Activated naive CD8-positive, alpha-beta T cell treated with anti-CD3 and anti-CD28 coated beads, Interleukin-2, amount 50 U/mL, for 24 hours (primary cell): ENCODE data around the gene C2orf66.
A peak's percentile ranks its signal among the peaks of the same experiment; 100 is the strongest.

ENCODE experiments used
- ATAC-seq: fragments of 150-1000 bp; cut with Tn5 transposase; one replicate; pipeline ENCODE4 v1.10.0; 2021
- DNase-seq: peaks from one replicate; pipeline ENCODE4 v3.0.0; 2021
- H3K27ac Mint-ChIP-seq: one replicate; pipeline ENCODE4 v1.8.0; 2021; ENCODE audit warnings: mild to moderate bottlenecking, mixed read lengths
- H3K27me3 Mint-ChIP-seq: one replicate; pipeline ENCODE4 v1.8.0; 2021; ENCODE audit warnings: mixed read lengths
- H3K36me3 Mint-ChIP-seq: one replicate; pipeline ENCODE4 v1.8.0; 2021; ENCODE audit warnings: low read depth, mixed read lengths
- H3K4me1 Mint-ChIP-seq: one replicate; pipeline ENCODE4 v1.8.0; 2021; ENCODE audit warnings: mixed read lengths
- H3K4me3 Mint-ChIP-seq: one replicate; pipeline ENCODE4 v1.8.0; 2021; ENCODE audit warnings: mild to moderate bottlenecking, moderate library complexity, mixed read lengths
- H3K9me3 Mint-ChIP-seq: one replicate; pipeline ENCODE4 v1.8.0; 2021; ENCODE audit warnings: mixed read lengths

Gene C2orf66

DNA sequence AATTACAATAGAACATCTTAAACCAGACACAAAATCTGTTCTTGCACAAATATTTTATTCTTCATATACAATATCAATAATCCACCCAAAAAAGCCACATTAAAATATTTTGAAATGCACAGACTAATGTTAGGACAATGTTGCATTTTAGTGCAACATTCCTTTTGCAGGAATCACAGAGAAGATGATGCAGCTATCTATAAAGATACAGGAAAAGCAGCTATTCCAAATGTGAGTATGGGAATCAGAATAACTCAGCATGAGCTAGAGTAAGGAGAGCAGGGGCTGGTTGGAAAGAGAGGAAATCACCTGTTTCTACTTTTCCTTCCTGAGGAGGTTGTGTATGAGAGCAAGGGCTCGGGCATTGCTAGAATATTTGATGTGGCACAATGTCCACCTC is 4.8 kb downstream of the C2orf66 start:
- H3K27me3 Mint-ChIP-seq = peaks cover 6% of the 10 kb centered on the region
- no peak overlapping the region for H3K27ac Mint-ChIP-seq
- ATAC-seq (no peak), DNase-seq (no peak)
- H3K9me3 Mint-ChIP-seq = no peaks in the 10 kb centered on the region
- peaks cover 13% of the 10 kb centered on the region for H3K4me1 Mint-ChIP-seq
- H3K36me3 Mint-ChIP-seq = no peaks in the 10 kb centered on the region
- no peak overlapping the region for H3K4me3 Mint-ChIP-seq

DNA sequence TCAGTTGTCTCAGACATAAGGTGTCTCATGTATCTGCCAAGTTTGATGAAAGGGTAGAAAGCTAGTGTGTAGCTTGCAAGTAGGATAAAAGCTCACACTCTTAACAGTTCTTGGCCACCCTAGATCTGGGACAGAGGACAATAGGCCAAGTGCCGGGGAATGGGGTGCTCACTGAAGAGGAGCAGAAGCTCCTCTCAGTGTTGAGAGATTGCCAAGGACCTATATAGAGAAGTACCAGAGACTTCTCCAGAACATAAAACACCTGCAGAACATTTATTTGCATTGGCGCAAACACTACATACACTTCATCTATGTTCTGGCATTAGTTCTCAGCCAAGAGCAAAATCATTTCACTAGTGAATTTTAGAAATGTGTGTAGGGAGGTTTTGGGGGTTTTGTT is 6.8 kb downstream of the C2orf66 start:
- H3K27me3 Mint-ChIP-seq = peaks cover 3% of the 10 kb centered on the region
- no peak overlapping the region for H3K27ac Mint-ChIP-seq
- H3K9me3 Mint-ChIP-seq = no peaks in the 10 kb centered on the region
- no peak for ATAC-seq
- H3K4me1 Mint-ChIP-seq = peaks cover 23% of the 10 kb centered on the region
- no peak overlapping the region for H3K4me3 Mint-ChIP-seq
- peaks cover 3% of the 10 kb centered on the region for H3K36me3 Mint-ChIP-seq
- DNase-seq = no peak

DNA sequence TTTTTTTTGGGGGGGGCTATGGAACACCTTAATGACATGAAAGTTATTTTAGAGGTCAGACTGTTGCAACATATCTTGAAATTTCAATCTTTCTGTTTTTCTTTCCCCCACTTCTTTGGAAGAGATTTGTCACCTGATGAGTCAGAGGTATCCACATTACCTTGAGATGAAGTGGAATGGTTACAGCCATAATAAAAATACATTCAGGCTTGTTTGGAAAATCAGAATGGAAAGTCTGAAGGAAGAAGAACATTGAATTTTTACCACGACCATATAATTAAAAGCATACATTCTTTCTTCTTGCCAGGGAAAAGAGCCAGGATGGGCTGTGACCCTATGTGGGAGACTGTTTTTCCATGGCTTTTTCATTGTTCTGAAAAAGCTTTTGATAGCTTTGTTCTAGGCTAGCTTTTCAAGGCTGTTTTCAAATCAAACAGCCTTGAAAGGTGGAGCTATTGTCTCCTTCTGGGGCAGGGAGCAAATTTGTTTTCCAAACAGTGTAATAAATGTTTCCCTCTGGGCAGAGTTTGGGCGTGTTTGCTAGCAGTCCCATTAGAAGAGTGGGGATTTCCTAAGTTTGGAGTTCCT is 7.4 kb downstream of the C2orf66 start:
- ATAC-seq (no peak), DNase-seq (no peak)
- peaks cover 10% of the 10 kb centered on the region for H3K36me3 Mint-ChIP-seq
- H3K9me3 Mint-ChIP-seq = no peaks in the 10 kb centered on the region
- peaks cover 3% of the 10 kb centered on the region for H3K27me3 Mint-ChIP-seq
- peaks cover 29% of the 10 kb centered on the region for H3K4me1 Mint-ChIP-seq
- peak overlapping the region; percentile 66 for H3K27ac Mint-ChIP-seq
- H3K4me3 Mint-ChIP-seq = no peak overlapping the region

DNA sequence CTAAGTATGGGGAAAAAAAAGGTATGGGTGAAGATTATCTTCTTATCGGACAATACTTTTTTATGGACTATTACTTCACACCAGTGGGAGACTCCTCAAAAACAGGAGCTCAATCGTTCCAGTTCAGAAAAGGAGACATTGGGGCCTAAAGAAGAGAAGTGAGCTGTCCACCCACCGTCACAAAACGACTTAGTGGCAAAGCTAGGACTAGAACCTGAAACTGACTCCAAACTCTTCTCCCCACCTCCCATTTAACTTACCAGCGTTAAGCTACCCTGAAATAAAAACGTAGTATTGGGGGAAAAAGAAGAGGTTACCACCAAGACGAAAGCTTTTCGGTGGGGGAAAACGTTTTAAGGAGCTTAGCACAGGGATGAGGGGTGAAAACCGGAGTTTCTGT is 10.2 kb downstream of the C2orf66 start:
- H3K4me3 Mint-ChIP-seq = peak overlapping the region; percentile 92
- no peak for ATAC-seq
- no peak for DNase-seq
- H3K9me3 Mint-ChIP-seq = no peaks in the 10 kb centered on the region
- H3K36me3 Mint-ChIP-seq = peaks cover 23% of the 10 kb centered on the region
- H3K27me3 Mint-ChIP-seq = peaks cover 2% of the 10 kb centered on the region
- H3K4me1 Mint-ChIP-seq = peaks cover 33% of the 10 kb centered on the region
- H3K27ac Mint-ChIP-seq = peak overlapping the region; percentile 87

DNA sequence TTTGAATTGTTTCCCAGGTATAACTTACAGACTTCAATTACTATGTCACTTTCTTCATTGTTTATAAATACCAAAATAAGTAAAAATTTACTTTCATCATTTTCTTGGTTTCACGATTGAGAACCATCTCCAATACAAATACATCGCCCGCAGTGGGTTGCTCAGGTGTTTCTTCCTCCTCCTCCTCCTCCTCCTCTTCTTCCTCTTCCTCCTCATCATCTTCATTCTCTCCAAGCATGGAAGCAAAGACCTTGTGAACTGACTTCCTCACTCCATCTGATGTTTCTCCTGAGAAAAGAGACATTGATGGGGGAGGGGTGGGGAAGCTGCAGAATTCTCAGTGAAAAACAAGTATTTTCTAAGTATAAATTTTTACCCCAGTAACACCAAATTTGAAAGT is 16.3 kb downstream of the C2orf66 start:
- H3K36me3 Mint-ChIP-seq = peaks cover 61% of the 10 kb centered on the region

DNA sequence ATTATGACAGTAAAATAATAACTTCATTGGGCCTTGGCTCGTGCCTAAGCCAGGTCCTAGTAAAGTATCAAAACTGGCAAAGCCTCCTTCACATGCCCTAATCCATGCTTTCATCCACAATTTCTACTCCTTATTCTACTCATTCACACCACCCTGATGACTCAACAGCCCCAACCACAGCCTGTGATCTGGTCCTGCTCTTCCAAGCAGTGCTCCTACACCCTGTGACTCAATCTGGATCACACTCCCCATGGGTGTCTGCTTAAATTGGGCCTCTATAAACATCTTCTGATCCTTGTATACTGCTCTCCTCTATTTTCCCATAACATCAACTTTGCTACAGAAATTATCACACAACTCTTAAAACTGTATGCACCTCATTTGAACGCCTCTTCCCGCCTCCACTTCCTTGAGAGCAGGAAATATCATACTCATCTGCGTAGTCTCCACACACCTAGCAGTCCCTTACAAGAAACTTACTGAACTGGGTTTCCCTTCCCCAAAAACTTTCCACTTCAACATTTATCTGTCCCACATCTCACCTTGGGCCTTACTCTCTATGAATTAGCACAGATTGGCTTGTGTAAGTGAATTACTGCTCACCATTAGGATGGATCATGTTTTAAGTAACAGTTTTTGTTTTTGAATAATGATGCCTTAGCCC is 25.6 kb downstream of the C2orf66 start:
- H3K27ac Mint-ChIP-seq = peak overlapping the region; percentile 54
- peaks cover 14% of the 10 kb centered on the region for H3K4me1 Mint-ChIP-seq
- H3K9me3 Mint-ChIP-seq = no peaks in the 10 kb centered on the region
- peak; percentile 32 for DNase-seq
- H3K4me3 Mint-ChIP-seq = no peak overlapping the region
- H3K27me3 Mint-ChIP-seq = no peaks in the 10 kb centered on the region
- H3K36me3 Mint-ChIP-seq = peaks cover 41% of the 10 kb centered on the region
- peak; percentile 93 for ATAC-seq

More for the DNA sequence above, 16.3 kb downstream of the C2orf66 start:
- Mint-ChIP-seq H3K9me3 (no peaks in the 10 kb centered on the region), H3K4me1 (peaks cover 19% of the 10 kb centered on the region), H3K27ac (no peak overlapping the region), H3K27me3 (no peaks in the 10 kb centered on the region), H3K4me3 (no peak overlapping the region)
- DNase-seq (no peak), ATAC-seq (no peak)

DNA sequence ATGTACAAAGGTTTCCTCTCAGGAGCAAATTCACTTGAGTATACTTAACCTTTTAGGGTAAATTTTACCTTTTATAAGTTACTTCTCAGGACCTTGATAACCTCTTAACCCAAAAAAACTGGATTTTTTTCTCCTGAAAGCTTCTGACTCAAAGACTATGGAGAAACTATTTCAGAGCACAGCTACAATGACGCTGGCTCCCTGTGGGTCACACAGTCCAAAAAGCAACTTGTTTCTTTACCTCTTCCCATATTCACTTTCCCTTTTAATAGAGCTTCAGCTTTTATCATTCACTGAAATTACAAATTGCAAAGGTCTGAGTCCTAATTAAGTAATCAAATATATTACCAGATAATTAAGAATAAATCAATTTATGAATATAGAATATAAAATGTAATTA is 42.1 kb downstream of the C2orf66 start:
- Mint-ChIP-seq H3K4me3 (no peak overlapping the region), H3K4me1 (no peaks in the 10 kb centered on the region), H3K36me3 (peaks cover 53% of the 10 kb centered on the region), H3K9me3 (no peaks in the 10 kb centered on the region), H3K27me3 (no peaks in the 10 kb centered on the region), H3K27ac (no peak overlapping the region)
- no peak for ATAC-seq
- DNase-seq = no peak

DNA sequence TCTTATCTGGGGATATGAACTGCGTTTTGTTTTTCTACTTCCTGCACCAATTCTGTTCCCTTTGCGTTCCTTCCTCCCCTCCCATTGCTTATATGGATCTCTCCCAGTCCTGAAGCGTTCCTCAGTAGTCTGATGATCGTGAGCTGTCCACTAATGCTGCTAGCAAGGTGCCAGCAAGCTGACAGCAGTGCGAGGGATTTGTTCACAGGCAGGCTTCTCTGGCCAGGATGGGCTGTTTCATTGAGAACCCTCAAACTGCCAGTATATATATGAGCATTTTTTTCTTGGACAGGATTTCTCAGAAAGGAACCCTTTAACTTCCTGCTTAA is 49.8 kb downstream of the C2orf66 start:
- H3K36me3 Mint-ChIP-seq = peaks cover 53% of the 10 kb centered on the region
- DNase-seq (no peak), ATAC-seq (no peak)
- no peaks in the 10 kb centered on the region for H3K4me1 Mint-ChIP-seq
- no peak overlapping the region for H3K27ac Mint-ChIP-seq
- H3K4me3 Mint-ChIP-seq = no peak overlapping the region
- H3K9me3 Mint-ChIP-seq = peaks cover 28% of the 10 kb centered on the region
- H3K27me3 Mint-ChIP-seq = no peaks in the 10 kb centered on the region

DNA sequence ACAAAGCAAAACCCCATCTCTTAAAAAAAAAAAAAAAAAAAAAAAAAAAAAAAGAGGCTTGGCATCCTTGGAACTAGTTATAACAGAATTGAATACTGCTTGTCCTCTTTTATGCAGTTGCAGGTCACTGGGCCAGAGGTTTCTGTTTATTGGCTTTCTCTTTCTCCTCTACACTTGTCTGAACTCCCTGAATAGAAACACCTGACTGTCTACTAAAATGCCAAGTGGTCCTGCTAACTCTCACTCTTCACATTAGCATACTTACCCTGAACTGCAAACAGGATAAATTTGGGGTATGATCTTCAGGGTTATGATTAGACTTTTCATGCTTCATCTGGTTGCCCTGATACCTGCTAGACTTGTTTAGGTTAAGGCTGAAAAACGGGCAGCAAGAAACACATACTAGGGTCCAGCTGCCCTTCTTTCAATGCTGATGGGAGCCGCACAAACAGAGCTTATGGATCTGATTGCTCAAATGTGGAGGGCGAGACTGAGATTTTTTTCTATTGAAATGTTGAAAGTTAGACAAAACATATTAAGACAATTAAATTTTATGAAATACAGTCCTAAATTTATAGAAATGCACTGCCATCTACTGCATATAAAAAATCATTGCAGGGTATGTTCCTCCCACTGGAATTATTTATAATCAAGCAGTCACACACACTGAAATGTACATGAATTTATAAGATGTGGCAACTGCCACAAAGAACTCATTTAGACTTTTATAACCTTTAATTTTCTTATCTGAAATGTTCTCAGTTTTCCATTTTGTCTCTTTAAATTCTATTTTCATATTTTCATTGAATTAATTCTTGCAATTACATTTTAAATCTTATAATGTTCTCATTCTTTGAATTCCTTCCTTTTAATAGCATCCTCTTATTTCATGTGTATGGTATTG is 50.4 kb downstream of the C2orf66 start:
- Mint-ChIP-seq H3K36me3 (peaks cover 47% of the 10 kb centered on the region), H3K27me3 (no peaks in the 10 kb centered on the region), H3K9me3 (peaks cover 28% of the 10 kb centered on the region), H3K4me3 (no peak overlapping the region), H3K27ac (no peak overlapping the region), H3K4me1 (no peaks in the 10 kb centered on the region)
- DNase-seq = no peak
- no peak for ATAC-seq
